ENCODE results near the gene SREK1IP1.
A peak's percentile ranks its signal among the peaks of the same experiment; 100 is the strongest.

Gene SREK1IP1

DNA sequence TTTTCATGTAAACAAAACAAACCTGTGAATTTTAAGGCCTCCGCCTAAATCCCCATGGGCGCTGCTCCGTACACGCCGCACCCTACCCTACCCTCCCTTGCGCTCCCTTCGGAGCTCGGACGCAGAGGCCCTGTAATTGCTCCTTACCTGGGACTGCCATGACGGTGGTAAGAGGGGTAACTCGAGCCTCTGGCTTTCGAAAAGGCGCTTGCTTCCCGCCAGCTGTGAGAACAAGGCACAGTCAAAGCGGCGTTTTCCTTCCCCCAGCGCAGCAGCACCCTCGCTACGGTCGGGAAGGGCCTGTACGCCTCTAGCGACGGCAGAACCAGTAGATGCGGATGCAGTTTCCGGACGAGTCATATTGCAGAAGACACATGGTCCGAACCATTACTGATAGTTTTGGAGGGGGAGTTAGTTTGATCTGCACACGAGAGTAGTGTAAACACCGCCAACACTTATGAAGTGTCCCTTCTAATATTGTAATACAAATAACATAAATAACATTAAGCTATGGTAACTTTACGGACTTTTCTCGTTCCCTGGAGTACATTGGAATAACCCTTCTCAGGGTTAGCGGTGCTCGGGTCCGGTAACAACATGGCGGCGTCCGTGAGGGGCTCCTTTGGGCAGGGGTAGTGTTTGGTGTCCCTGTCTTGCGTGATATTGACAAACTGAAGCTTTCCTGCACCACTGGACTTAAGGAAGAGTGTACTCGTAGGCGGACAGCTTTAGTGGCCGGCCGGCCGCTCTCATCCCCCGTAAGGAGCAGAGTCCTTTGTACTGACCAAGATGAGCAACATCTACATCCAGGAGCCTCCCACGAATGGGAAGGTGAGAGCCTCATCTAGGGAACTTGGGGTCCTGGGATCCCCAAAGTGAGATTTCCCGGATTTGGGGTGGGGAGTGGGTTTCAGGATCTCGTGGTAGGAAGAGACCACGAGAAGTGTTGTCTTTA is at the start of gene SREK1IP1, which contains the start of gene CWC27:
SREK1IP1 (minus strand) TSS at position 334 of the 955 bp plus-strand sequence; CDS start at position 160, 174 bp downstream.
CWC27 (plus strand) TSS at position 573 of the 955 bp plus-strand sequence; CDS start at position 790, 217 bp downstream.
- DNase-seq (ENCODE audit: low spot score): peak; percentile 90

- no peak for DNase-seq (ENCODE audit: low spot score)
Observed at GRCh38 chr5:64818245-64818644, 49.8 kb upstream of the SREK1IP1 start.

GRCh38 chr5:64814073-64814472 is 45.6 kb upstream of the SREK1IP1 start:
- DNase-seq (ENCODE audit: low spot score): no peak

DNA sequence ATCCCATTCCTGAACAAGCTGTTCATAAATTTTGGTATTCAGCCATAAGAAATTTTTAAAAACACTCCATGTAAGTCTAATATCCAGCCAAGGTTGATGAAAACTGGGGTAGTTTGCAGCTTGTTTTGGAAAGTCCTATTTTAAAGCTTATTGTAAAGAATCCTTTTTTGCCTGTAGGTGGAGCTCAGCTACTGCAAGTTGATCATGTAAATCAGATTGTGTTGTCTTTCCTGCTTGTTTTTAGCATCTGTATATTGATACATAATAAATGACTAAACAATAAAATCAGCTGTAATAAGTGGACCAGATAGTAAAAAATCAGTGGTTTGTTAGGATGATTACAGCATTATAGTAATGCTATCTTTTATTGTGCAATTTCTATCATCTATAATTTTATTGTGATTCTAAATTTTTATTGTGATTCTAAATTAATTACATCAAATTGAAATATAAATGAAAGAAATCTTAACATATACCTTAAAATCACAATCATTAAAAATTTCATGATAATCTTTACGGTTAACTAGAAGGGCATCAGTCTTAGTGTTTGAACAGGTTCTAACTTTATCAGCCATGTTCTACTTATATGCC is 42.7 kb upstream of the SREK1IP1 start:
- DNase-seq (ENCODE audit: low spot score): peak; percentile 80

GRCh38 chr5:64807520-64807919 is 39.0 kb upstream of the SREK1IP1 start:
- no peak for DNase-seq (ENCODE audit: low spot score)

DNA sequence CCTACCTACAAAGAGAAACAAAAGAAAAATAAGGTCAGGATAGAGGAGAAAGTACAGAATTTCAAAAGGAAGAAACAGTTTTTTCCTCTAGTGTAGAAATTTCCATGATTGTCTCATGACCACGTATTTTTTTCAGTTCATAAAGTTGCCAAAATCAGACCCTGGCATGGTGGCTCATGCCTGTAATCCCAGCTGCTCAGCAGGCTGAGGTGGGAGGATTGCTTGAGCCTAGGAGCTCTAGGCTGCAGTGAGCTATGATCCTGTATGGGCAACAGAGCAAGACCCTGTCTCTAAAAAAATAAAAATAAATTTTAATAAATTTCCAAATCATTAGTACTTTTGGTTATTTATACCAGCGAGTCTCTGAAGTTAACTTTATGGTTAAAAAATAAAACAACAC is 38.0 kb upstream of the SREK1IP1 start:
- no peak for DNase-seq (ENCODE audit: low spot score)

- no peak for DNase-seq (ENCODE audit: low spot score)
Observed at GRCh38 chr5:64800926-64801325, 32.4 kb upstream of the SREK1IP1 start.

DNA sequence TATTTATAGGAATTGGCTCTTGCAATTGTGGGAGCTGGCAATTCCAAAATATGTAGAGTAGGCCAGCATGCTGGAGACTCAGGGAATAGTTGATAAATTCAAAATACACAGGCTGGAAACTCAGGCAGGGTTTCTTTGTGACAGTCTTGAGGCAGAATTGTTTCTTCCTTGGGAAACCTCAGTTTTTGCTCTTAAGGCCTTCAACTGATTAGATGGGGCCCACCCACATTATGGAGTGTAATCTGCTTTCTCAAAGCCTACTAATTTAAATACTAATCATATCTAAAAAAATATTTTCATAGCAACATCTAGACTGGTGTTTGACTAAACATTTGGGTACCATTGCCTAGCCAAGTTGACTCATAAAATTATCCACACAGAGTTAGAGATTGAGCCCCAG is 27.8 kb upstream of the SREK1IP1 start:
- DNase-seq (ENCODE audit: low spot score): no peak

DNA sequence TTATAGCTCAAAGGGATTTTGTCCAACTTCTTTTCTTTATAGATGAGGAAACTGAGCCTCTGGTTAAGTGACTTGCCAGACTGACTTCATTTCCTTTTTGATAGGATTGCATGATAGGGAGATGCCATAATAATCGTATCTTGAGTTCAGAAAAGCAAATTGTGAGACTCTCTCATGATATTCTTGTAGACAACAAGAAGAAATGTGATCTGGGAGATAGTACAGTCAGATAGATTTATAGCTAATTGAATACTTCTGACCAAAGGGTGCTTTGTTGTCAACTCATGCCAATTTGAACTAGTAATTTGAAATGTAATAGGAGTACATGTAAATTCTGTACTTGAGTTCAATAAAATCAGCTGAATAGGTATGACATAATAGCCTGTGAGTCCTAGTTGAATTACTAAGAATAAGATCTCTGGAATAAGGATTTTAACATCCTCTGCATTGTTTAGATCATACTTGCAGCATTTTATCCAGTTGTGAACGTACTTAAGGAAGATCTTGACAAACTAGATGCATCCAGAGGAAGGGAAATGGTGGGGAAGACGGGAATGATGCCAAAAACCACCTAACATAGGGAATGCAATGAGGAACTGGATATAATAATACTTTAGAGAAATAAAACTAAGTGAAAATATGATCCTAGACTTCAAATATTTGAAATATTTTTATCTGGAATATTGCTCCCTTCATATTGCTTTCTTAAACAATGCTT is 25.7 kb upstream of the SREK1IP1 start:
- no peak for DNase-seq (ENCODE audit: low spot score)

DNA sequence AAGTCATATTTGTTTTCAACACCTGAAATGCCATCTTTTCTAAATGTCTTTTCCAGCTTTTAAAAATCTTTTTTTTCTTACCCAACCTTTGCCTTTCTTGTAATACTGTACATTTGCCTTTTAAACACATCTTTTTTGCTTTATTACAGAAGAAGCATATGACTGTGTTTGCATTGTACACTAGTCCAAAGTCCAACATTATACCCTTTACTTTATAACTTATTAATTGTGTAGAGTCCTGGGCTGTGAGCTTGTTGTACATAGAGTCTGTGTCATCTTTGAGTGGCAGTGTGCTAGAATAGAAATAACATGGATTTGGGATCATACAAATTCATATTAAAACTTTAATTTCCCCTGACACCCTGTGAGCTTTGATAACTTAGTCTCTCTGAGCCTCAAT is 24.0 kb upstream of the SREK1IP1 start:
- DNase-seq (ENCODE audit: low spot score): no peak

GRCh38 chr5:64790210-64790609 is 21.7 kb upstream of the SREK1IP1 start:
- DNase-seq (ENCODE audit: low spot score): no peak

- DNase-seq (ENCODE audit: low spot score): no peak
Observed at GRCh38 chr5:64789457-64789856, 21.0 kb upstream of the SREK1IP1 start.

DNA sequence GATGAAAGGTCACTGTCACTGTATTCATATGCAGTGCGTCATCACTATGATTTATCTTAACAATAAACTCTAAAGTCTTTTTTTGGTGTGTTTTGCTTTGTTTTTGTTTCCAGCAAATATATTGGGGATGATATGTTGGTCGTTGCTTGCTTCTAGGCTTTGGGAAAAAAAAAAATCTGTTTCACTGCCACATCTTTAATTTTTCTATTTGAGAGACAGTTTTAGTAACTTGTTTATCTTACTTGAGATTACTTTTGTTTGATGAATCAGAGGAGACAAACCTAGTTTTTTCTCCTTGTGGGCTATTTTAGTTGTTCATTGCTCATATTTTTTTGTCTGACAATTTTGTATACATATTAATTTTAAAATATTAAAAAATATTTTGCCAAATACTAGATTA is 19.7 kb upstream of the SREK1IP1 start:
- DNase-seq (ENCODE audit: low spot score): no peak

- no peak for DNase-seq (ENCODE audit: low spot score)
Observed at GRCh38 chr5:64786372-64786771, 17.9 kb upstream of the SREK1IP1 start.

- DNase-seq (ENCODE audit: low spot score): peak; percentile 80
Observed at GRCh38 chr5:64784451-64785025, 16.0 kb upstream of the SREK1IP1 start.

- DNase-seq (ENCODE audit: low spot score): no peak
Observed at GRCh38 chr5:64775291-64775690, 6.8 kb upstream of the SREK1IP1 start.

- no peak for DNase-seq (ENCODE audit: low spot score)
Observed at GRCh38 chr5:64773533-64773932, 5.0 kb upstream of the SREK1IP1 start.

- DNase-seq (ENCODE audit: low spot score): no peak
Observed at GRCh38 chr5:64771736-64772135, 3.2 kb upstream of the SREK1IP1 start.

DNA sequence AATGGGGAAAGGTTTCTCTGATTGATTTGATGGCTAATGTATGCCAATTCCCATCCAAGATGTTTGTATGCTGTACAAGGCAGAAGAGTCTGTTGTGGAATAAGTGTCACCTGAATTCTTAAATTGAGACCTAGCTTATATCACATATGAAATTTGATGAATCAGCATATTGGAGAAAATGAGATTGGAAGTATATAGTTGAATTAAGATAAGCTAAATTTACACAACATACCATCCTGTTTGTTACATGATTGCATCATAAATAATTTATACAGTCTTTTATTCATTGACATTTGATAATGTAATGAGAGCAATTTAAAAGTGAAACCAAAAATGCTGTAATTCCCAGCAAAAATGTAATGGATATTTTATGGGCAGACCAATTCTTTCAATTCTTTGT is 1.4 kb upstream of the SREK1IP1 start:
- no peak for DNase-seq (ENCODE audit: low spot score)

GRCh38 chr5:64767959-64768357 is 533 bp downstream of the SREK1IP1 start:
- DNase-seq (ENCODE audit: low spot score): no peak

- DNase-seq (ENCODE audit: low spot score): no peak
Observed at GRCh38 chr5:64766941-64767340, 1.6 kb downstream of the SREK1IP1 start.

- no peak for DNase-seq (ENCODE audit: low spot score)
Observed at GRCh38 chr5:64765804-64766504, 2.5 kb downstream of the SREK1IP1 start.

All from pons (tissue), 1 donor.